ENCODE data around the gene NCKAP5L. TPM values are rescaled to one million over a fixed set of nuclear protein-coding genes. Genes with fewer than 3 reads are reported as not detected.

Gene NCKAP5L
- total RNA-seq, 2 donors from 2014 or later, result 21.2 to 24.1 TPM

GRCh38 chr12:49823951-49824350, 4.3 kb downstream of the NCKAP5L start:
- TF ChIP-seq, protein P1, sequence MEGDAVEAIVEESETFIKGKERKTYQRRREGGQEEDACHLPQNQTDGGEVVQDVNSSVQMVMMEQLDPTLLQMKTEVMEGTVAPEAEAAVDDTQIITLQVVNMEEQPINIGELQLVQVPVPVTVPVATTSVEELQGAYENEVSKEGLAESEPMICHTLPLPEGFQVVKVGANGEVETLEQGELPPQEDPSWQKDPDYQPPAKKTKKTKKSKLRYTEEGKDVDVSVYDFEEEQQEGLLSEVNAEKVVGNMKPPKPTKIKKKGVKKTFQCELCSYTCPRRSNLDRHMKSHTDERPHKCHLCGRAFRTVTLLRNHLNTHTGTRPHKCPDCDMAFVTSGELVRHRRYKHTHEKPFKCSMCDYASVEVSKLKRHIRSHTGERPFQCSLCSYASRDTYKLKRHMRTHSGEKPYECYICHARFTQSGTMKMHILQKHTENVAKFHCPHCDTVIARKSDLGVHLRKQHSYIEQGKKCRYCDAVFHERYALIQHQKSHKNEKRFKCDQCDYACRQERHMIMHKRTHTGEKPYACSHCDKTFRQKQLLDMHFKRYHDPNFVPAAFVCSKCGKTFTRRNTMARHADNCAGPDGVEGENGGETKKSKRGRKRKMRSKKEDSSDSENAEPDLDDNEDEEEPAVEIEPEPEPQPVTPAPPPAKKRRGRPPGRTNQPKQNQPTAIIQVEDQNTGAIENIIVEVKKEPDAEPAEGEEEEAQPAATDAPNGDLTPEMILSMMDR (conservative IDR thresholded peaks at IDR 0.05), result no peak
- H3K4me1 ChIP-seq (ENCODE audit: control insufficient read depth, insufficient read depth, low read length), result peaks cover 19% of the 10 kb centered on the region
- H3K4me3 ChIP-seq (ENCODE audit: low read length), result no peak overlapping the region
- H3K36me3 ChIP-seq (ENCODE audit: control insufficient read depth, insufficient read depth, low read length), result peaks cover 9% of the 10 kb centered on the region
- no peaks in the 10 kb centered on the region for H3K27me3 ChIP-seq (ENCODE audit: control insufficient read depth, insufficient read depth, low read length, poor library complexity, severe bottlenecking)
- Mint-ChIP-seq H3K4me1 (peaks cover 23% of the 10 kb centered on the region), H3K36me3 (ENCODE audit: low read depth) (peaks cover 12% of the 10 kb centered on the region), H3K27me3 (ENCODE audit: insufficient read depth) (no peaks in the 10 kb centered on the region), H3K9me3 (no peaks in the 10 kb centered on the region), H3K4me3 (no peak overlapping the region), H3K27ac (no peak overlapping the region)
- no peak overlapping the region for H3K27ac ChIP-seq (ENCODE audit: low read depth, low read length)
- no peak overlapping the region for H3K9ac ChIP-seq (ENCODE audit: extremely low read depth, low read length, poor library complexity, severe bottlenecking)
- no peaks in the 10 kb centered on the region for H3K9me3 ChIP-seq (ENCODE audit: control insufficient read depth, low read length)
- no peak for DNase-seq
- WGBS, 2 experiments (ENCODE audit: insufficient coverage in 1 of 2, insufficient read length in 1 of 2), result 83 to 95% methylated on average over 2 to 6 of the region's 6 CpGs

- H3K4me1 Mint-ChIP-seq, result peaks cover 21% of the 10 kb centered on the region
Measured at GRCh38 chr12:49823350-49823749, 4.9 kb downstream of the NCKAP5L start.

GRCh38 chr12:49821373-49822287, 6.6 kb downstream of the NCKAP5L start:
- TF ChIP-seq, protein P1 (conservative IDR thresholded peaks at IDR 0.05), result no peak
- Histone ChIP-seq H3K4me3 (ENCODE audit: low read length) (no peak overlapping the region), H3K27ac (ENCODE audit: low read depth, low read length) (no peak overlapping the region), H3K9ac (ENCODE audit: extremely low read depth, low read length, poor library complexity, severe bottlenecking) (no peak overlapping the region), H3K9me3 (ENCODE audit: control insufficient read depth, low read length) (no peaks in the 10 kb centered on the region), H3K36me3 (ENCODE audit: control insufficient read depth, insufficient read depth, low read length) (peaks cover 9% of the 10 kb centered on the region), H3K27me3 (ENCODE audit: control insufficient read depth, insufficient read depth, low read length, poor library complexity, severe bottlenecking) (no peaks in the 10 kb centered on the region), H3K4me1 (ENCODE audit: control insufficient read depth, insufficient read depth, low read length) (peaks cover 12% of the 10 kb centered on the region)
- Mint-ChIP-seq H3K27ac (no peak overlapping the region), H3K4me3 (no peak overlapping the region), H3K27me3 (ENCODE audit: insufficient read depth) (no peaks in the 10 kb centered on the region), H3K36me3 (ENCODE audit: low read depth) (peaks cover 15% of the 10 kb centered on the region), H3K4me1 (peaks cover 16% of the 10 kb centered on the region), H3K9me3 (no peaks in the 10 kb centered on the region)
- no peak for DNase-seq
- WGBS, 2 experiments (ENCODE audit: insufficient coverage in 1 of 2, insufficient read length in 1 of 2), result 93 to 98% methylated on average over 7 to 10 of the region's 10 CpGs

More at GRCh38 chr12:49823350-49823749, 4.9 kb downstream of the NCKAP5L start:
- no peaks in the 10 kb centered on the region for H3K9me3 Mint-ChIP-seq
- 97 to 100% methylated on average over 1 of the region's 1 CpG for WGBS, 2 experiments (ENCODE audit: insufficient coverage in 1 of 2, insufficient read length in 1 of 2)
- H3K4me1 ChIP-seq (ENCODE audit: control insufficient read depth, insufficient read depth, low read length), result peaks cover 19% of the 10 kb centered on the region
- TF ChIP-seq, protein P1 (conservative IDR thresholded peaks at IDR 0.05), result no peak
- peaks cover 12% of the 10 kb centered on the region for H3K36me3 Mint-ChIP-seq (ENCODE audit: low read depth)
- no peaks in the 10 kb centered on the region for H3K27me3 ChIP-seq (ENCODE audit: control insufficient read depth, insufficient read depth, low read length, poor library complexity, severe bottlenecking)
- H3K27ac ChIP-seq (ENCODE audit: low read depth, low read length), result no peak overlapping the region
- no peak for DNase-seq
- peak overlapping the region; percentile 30 for H3K27ac Mint-ChIP-seq
- H3K4me3 ChIP-seq (ENCODE audit: low read length), result no peak overlapping the region
- H3K9me3 ChIP-seq (ENCODE audit: control insufficient read depth, low read length), result no peaks in the 10 kb centered on the region
- H3K9ac ChIP-seq (ENCODE audit: extremely low read depth, low read length, poor library complexity, severe bottlenecking), result no peak overlapping the region
- H3K27me3 Mint-ChIP-seq (ENCODE audit: insufficient read depth), result no peaks in the 10 kb centered on the region
- peaks cover 9% of the 10 kb centered on the region for H3K36me3 ChIP-seq (ENCODE audit: control insufficient read depth, insufficient read depth, low read length)
- no peak overlapping the region for H3K4me3 Mint-ChIP-seq
